ENCODE data around the gene CYP27B1.
A peak's percentile ranks its signal among the peaks of the same experiment; 100 is the strongest.
"Not testable (repeated sequence)": the region's sequence is repeated elsewhere in the genome, so short reads cannot be mapped to it uniquely, and the experiment has no call there.

CYP27B1 gene

GRCh38 chr12:57721846-57722608, 44.9 kb downstream of the CYP27B1 start:
- not testable (repeated sequence) for DNase-seq (ENCODE audit: low spot score)

DNA sequence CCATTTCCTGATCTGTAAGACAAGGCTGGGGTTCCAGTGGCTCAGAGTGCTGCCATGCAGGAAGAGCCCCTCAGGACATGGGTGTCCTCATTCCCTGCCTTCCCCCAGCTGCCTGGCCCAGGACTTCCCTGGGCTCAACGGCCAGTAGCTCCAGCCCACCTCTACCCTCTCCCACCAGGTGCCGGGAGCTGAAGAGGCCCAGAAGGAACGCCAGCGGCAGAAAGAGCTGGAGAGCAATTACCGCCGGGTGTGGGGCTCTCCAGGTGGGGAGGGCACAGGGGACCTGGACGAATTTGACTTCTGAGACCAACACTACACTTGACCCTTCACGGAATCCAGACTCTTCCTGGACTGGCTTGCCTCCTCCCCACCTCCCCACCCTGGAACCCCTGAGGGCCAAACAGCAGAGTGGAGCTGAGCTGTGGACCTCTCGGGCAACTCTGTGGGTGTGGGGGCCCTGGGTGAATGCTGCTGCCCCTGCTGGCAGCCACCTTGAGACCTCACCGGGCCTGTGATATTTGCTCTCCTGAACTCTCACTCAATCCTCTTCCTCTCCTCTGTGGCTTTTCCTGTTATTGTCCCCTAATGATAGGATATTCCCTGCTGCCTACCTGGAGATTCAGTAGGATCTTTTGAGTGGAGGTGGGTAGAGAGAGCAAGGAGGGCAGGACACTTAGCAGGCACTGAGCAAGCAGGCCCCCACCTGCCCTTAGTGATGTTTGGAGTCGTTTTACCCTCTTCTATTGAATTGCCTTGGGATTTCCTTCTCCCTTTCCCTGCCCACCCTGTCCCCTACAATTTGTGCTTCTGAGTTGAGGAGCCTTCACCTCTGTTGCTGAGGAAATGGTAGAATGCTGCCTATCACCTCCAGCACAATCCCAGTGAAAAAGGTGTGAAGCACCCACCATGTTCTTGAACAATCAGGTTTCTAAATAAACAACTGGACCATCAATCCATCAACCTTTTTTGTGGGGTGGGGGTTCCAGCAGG, 46.0 kb downstream of the CYP27B1 start:
- no peak for DNase-seq (ENCODE audit: low spot score)

DNA sequence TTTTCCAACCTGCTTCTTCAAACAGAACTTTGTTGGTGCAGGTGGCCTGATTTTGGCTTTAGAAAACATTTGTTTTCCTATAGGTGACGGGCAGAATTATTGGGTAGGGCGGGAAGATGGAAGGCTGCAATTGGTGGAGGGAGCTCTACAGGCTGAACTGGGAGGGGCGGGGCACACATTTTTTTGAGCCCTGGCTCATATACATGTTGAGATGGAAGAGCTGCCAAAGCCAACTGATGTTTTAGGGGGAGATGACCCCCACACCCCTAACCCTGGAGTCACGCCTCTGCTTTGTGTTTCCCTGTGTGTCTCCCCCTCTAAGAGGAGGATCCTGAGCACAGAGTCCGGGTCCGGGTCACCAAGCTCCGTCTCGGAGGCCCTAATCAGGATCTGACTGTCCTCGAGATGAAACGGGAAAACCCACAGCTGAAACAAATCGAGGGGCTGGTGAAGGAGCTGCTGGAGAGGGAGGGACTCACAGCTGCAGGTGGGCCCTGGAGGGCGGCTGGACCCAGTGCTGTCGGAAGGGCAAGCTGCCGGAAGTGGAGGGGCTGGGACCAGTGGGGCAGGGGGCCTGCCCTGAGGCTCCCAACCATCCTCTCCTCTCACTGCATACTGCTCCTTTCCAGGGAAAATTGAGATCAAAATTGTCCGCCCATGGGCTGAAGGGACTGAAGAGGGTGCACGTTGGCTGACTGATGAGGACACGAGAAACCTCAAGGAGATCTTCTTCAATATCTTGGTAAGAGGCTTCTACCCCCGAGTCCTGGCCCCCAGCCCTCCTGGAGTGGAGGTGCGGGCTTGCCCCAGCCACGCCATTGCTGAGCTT, 46.9 kb downstream of the CYP27B1 start:
- no peak for DNase-seq (ENCODE audit: low spot score)

DNA sequence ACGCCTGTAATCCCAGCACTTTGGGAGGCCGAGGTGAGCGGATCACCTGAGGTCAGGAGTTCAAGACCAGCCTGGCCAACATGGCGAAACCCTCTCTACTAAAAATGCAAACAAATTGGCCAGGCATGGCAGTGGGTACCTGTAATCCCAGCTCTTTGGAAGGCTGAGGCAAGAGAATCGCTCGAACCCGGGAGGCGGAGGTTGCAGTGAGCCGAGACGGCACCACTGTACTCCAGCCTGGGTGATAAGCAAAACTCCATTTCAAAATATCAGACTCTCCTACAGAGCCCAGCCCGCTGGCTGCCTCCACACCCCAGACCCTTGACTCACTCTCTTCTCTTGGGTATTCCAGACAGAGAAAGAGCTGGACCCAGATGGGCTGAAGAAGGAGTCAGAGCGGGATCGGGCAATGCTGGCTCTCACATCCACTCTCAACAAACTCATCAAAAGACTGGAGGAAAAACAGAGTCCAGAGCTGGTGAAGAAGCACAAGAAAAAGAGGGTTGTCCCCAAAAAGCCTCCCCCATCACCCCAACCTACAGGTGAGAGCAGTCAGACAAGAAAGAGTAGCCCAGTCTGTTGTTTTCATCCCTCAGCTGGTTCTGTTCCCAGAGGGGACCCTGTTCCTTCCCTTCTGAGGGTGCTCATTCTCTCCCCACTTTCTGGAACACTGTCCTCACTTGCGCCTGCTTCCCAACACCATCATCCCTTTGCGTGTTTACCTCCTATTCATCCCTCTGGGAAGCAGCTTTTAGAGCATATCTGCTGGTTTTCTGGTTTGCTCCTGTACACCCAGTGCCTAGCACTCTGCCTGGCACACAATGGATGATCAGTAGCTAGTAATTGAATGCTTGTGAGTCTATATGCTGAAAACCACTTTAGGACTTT, 48.0 kb downstream of the CYP27B1 start:
- DNase-seq (ENCODE audit: low spot score) = no peak

GRCh38 chr12:57717846-57718640, 48.8 kb downstream of the CYP27B1 start:
- no peak for DNase-seq (ENCODE audit: low spot score)

- DNase-seq (ENCODE audit: low spot score) = no peak
Measured at GRCh38 chr12:57717131-57717530, 49.7 kb downstream of the CYP27B1 start.

DNA sequence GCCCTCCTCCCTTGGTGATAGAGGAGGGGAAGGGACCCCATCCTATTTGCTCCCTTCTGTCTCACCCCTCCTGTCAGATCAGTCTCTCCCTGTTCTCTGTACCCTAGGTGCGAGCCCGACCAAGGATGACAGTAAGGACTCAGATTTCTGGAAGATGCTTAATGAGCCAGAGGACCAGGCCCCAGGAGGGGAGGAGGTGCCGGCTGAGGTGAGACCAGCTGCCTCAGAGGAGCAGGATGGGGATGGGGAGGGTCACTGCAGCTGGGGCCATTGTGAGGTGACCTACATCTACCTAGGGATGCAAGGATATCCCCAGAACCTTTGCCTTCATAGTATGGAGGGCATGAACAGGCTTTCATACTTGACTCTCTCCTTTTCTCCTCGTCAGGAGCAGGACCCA, 50.6 kb downstream of the CYP27B1 start:
- DNase-seq (ENCODE audit: low spot score) = no peak

DNA sequence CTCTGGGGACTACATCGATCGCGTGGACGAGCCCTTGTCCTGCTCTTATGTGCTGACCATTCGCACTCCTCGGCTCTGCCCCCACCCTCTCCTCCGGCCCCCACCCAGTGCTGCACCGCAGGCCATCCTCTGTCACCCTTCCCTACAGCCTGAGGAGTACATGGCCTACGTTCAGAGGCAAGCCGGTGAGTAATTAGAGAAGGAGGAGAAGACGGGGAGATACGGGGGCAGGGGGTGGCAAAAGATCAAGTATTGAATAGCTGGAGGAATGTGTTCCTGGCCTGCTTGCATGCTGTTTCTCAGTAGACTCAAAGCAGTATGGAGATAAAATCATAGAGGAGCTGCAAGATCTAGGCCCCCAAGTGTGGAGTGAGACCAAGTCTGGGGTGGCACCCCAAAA, 51.1 kb downstream of the CYP27B1 start:
- no peak for DNase-seq (ENCODE audit: low spot score)

DNA sequence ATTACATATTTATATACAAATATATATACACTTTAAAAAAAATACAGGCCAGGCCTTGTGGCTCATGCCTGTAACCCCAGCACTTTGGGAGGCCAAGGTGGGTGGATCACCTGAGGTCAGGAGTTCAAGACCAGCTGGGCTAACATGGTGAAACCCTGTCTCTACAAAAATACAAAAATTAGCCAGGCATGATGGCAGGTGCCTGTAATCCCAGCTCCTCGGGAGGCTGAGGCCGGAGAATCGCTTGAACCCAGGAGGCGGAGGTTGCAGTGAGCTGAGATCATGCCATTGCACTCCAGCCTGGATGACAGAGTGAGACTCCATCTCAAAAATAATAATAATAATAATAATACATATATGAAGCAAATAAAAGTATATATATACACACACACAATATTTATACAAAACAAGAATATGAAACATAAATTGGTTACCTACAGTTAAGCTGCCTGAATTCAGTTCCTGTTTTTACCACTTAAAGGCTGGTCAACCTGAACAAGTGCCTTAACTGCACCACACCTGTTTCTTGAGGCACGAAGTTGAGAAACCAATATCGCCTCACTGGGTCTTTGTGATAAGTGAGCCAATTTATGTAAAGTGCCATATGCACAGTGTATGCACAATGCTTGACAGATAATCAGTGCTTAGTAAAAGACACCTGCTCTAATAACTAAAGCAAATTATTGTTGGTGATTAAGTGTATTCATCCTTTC, 51.7 kb downstream of the CYP27B1 start:
- DNase-seq (ENCODE audit: low spot score) = not testable (repeated sequence)

GRCh38 chr12:57713209-57713608, 53.7 kb downstream of the CYP27B1 start:
- DNase-seq (ENCODE audit: low spot score) = no peak

DNA sequence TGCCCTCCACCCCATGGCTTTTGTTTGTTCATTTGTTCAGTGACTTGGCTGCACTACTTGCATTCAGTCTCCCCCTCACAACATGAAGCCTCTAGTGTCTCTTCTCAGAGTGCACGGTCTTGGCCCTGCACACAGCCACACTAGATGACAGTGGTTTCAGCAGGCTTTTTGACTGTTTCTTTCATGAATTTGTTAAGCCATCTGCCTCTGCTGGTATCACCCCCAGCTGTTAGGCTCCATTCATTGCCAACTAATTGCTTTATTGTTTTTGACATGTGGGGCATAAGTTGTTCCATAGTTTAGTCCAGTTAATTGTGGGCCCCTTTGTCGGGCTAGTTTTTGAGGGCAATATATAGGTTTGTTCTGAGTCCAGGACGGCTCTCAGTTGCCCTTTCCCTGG, 54.2 kb downstream of the CYP27B1 start:
- DNase-seq (ENCODE audit: low spot score) = peak; percentile 50
